Hepatic stellate cell (primary cell): ENCODE results near the gene DUOXA2.

Experiments used
- DNase-seq: peaks from one replicate; pipeline ENCODE4 v3.0.0; 2011; ENCODE audit warnings: low spot score

The DUOXA2 gene

DNA sequence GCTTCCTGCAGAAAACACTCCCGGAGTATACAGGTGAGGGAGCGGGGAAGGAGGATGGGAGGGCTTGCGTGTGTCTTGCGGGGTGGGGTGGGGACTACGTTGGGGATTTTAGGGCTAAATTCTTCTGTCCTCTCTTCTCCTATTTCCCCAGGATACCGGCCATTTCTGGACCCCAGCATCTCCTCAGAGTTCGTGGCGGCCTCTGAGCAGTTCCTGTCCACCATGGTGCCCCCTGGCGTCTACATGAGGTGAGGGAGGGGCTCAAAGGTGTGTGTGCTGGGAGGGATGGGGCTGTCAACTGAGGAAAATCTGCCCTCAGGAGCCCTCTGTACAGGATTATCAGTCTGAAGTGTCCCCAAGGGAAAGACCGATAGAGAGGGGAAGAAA is 22.2 kb downstream of the DUOXA2 start:
- no peak for DNase-seq

DNA sequence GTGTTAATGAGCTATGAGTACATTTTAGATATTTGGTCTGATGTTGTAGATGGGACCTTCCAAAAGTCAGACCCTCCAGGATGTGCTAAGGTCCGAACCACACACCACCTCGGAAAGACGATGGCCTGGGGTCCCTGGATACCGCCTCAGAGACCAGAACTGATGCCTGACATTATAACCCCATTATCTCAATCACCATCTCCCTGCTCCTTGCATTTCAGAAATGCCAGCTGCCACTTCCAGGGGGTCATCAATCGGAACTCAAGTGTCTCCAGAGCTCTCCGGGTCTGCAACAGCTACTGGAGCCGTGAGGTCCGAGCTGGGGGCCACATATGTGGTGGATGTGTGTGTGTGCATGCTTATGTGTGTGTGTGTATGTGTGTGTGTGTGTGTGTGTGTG is 23.6 kb downstream of the DUOXA2 start:
- DNase-seq = no peak

DNA sequence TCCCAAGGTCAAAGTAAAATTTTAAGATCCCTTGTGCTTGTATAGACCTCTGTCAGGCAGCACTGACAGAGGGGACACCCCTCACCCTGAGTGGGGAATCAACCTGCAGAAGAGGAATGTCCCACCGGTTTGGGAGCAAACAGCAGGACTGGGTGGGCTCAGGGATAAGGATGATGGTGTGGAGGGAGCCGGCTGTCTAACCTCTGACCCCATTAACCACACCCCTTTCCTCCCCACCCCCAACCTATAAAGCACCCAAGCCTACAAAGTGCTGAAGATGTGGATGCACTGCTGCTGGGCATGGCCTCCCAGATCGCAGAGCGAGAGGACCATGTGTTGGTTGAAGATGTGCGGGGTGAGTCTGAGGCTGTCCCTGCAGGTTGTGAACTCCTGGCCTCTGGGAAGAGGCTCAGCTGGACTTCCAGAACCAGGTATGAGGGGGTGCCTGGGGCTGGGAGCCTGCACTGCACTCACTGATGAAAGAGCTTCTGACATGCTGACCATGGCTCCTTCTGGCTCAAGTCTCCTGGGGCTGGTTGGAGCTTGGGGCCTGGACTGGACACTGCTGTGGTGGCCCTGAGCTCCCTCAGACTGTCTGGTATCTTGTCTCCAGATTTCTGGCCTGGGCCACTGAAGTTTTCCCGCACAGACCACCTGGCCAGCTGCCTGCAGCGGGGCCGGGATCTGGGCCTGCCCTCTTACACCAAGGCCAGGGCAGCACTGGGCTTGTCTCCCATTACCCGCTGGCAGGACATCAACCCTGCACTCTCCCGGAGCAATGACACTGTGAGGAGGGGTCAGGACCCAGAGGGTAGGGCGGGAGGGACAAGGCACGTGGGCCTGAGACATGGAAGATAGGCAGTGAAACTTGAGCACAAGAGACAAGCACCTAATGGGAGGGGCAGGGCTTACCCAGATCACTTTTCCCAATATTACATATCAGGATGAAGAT is 25.0 kb downstream of the DUOXA2 start:
- DNase-seq = no peak

GRCh38 chr15:45139770-45140169 is 25.6 kb downstream of the DUOXA2 start:
- DNase-seq = no peak

DNA sequence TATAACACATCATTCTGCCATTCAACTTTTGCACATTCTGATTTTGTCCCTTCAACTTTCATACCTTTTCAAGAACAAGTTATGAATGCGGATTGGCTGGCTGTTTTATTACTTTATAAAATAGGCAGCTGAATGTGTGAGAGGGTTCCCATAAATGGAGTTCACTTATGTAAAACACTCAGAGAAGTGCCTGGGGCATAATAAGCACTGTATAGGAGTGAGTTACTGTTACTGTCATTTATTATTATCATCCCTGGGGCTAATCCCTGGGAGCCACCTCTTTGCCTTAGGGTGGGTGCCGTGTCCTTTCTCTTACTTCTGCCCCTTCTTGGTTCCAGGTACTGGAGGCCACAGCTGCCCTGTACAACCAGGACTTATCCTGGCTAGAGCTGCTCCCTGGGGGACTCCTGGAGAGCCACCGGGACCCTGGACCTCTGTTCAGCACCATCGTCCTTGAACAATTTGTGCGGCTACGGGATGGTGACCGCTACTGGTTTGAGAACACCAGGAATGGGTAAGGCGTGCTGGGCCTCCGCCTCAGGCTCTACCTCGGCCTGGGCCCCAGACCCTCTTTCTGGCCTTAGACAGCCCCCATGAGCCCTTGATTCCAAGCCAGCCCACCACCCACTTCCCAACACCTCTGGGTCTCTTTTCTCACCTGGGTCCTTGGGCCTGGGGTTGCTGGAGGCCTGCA is 26.6 kb downstream of the DUOXA2 start:
- DNase-seq = no peak

- no peak for DNase-seq
Observed at GRCh38 chr15:45141386-45141785, 27.3 kb downstream of the DUOXA2 start.

- DNase-seq = no peak
Observed at GRCh38 chr15:45143056-45143455, 28.9 kb downstream of the DUOXA2 start.

DNA sequence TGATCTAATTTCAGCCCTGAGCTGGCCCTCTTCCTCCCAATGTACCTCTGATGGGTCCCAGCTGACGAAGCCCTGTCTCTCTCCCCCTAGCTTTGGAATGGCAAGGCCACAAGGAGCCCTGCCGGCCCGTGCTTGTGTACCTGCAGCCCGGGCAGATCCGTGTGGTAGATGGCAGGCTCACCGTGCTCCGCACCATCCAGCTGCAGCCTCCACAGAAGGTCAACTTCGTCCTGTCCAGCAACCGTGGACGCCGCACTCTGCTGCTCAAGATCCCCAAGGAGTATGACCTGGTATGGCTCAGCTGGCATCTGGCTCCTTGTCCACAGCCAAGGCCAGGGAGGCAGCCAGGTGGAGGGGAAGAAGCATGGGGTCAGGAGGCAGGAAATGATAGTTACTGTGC is 29.8 kb downstream of the DUOXA2 start:
- no peak for DNase-seq

DNA sequence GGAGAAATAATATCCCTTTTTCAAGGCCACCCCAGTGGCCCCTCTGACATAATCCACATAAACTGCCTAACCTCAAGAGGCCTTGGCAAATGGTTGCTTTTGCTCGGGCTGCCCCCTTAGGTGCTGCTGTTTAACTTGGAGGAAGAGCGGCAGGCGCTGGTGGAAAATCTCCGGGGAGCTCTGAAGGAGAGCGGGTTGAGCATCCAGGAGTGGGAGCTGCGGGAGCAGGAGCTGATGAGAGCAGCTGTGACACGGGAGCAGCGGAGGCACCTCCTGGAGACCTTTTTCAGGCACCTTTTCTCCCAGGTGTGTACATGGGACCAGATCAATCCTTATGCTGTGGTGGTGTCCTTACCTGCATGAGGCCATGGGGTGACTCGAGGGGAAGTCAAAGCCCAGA is 30.6 kb downstream of the DUOXA2 start:
- DNase-seq = no peak

DNA sequence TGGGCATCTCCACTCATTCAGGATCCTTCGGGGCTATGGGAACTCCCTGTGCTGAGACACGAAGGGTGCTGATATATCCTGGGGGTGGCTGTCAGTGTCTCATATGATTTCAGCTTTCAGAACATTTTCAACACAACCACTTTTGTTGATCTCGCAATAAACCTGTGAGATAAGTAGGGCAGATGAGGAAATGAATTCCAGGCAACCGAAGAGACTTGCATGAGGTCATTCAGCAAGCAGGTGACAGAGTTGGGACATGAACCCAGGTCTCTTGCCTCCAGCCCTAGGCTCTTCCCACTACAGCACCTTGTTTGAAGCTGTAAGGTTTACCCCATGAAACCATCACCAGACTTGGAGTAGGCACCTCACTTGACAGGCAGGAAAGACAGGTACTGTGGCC is 32.3 kb downstream of the DUOXA2 start:
- no peak for DNase-seq

- no peak for DNase-seq
Observed at GRCh38 chr15:45147606-45148005, 33.5 kb downstream of the DUOXA2 start.

GRCh38 chr15:45148076-45149059 is 34.2 kb downstream of the DUOXA2 start:
- no peak for DNase-seq

- DNase-seq = no peak
Observed at GRCh38 chr15:45149060-45149459, 34.9 kb downstream of the DUOXA2 start.

GRCh38 chr15:45150481-45150880 is 36.4 kb downstream of the DUOXA2 start:
- DNase-seq = no peak

DNA sequence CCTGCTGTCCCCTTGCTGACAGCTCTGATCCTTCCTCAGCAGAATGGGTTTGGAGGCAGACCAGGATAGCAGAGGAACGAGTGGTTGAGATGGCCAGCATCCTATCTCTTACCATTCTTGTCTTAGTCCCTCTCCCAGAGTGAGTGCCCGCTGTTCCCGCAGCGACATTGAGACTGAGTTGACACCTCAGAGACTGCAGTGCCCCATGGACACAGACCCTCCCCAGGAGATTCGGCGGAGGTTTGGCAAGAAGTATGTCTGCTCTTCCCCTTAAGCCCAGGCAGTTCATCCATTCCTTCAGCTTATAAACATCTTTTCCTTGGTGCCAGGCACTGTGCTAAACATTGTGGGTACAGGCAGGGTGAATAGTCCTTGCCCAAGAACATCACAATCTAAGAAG is 36.9 kb downstream of the DUOXA2 start:
- no peak for DNase-seq

DNA sequence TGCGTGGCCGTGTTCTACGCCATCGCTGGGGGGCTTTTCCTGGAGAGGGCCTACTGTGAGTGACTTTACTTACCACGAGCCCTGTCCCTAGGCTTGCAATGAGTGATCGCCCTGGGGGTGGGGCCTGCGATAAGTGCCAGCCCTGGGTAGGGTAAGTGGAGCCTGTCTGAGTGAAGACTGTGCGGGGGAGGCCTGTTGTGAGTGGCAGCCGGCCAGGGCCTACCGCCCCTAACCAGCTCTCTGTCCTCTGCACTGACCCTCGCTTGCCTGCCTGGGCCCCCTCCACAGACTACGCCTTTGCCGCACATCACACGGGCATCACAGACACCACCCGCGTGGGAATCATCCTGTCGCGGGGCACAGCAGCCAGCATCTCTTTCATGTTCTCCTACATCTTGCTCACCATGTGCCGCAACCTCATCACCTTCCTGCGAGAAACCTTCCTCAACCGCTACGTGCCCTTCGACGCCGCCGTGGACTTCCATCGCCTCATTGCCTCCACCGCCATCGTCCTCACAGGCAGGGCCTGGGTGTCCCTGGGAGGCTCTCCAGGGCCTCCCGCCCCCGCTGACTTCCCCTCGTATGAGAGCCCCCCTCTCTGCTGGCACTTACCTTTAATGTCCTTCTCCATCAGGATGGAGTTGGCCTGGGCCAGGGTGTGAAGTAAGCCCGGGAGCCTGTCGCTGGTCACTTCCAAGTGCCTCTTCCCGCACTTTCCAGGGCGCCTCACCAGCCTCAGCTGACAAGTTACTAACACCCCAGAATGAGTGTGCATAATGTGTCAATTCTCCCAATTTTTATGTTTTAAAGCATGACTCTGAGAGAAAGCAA is 38.1 kb downstream of the DUOXA2 start:
- DNase-seq = no peak

GRCh38 chr15:45155739-45156138 is 41.6 kb downstream of the DUOXA2 start:
- DNase-seq = no peak

DNA sequence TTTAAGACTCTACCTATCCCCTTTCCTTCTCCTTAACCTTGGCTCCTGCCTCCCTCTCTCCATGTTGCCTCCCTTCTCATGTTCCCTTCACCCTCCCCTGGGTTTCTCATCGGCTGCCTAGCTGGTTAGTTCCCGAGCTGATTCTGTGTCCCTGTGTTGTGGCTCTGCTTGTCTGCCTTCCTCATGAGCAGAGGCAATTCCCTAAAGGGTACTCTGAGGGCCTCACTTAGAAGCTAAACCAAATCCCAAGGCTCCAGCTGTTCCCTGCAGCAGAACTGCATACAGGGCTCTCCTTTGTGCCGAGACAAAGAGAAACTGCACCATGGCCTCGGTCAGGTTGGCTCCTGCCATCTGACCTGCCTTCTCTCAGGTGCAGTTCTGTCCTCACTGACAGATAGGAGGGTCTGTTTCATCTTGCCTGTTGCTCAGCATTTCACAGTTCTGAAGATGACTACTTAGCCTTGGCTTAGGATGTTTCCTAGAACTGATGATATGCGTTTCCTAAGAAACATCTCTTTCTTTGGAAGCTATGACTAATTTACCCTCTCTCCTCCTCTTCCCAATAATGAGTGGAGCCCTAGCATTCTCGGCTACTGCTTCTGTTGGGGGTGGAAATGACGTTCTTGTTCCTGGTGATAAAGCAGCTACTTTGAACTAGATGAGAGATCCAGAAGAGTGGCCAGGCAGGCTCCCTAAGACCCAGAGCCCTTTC is 42.8 kb downstream of the DUOXA2 start:
- DNase-seq = peak; percentile 76

DNA sequence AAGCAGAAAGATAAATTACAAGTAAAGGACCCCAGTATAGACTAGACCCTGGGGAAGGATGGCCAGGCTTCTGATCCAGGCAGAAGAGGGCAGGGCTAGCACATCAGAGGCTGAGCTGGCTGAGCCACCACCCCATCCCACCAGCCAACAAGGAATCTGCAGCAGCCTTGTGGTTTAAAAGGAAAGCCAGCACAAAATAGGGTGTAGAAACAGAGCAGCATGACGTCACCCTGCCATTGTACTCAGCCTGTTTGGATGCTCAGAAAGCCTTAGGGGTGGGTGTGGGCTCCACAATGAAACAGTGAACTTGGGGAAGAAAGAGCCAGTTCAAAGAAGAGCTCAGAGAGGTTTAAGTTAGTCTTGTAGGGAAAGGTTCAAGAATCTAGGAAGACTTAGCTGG is 43.8 kb downstream of the DUOXA2 start:
- DNase-seq = peak; percentile 47

GRCh38 chr15:45161666-45162065 is 47.5 kb downstream of the DUOXA2 start:
- DNase-seq = no peak
